NB4 (cell line): ENCODE results near the gene TMCC1.

Experiments used
- TF ChIP-seq, protein P1 (sequence below): IDR thresholded peaks from 2 replicates; pipeline ENCODE4 v1.6.1; 2011; ENCODE audit warnings: low read depth, low read length
- TF ChIP-seq, protein P2 (sequence below): IDR thresholded peaks from one replicate; pipeline ENCODE4 v1.5.1; 2012; ENCODE audit warnings: low read depth, low read length

DNA sequence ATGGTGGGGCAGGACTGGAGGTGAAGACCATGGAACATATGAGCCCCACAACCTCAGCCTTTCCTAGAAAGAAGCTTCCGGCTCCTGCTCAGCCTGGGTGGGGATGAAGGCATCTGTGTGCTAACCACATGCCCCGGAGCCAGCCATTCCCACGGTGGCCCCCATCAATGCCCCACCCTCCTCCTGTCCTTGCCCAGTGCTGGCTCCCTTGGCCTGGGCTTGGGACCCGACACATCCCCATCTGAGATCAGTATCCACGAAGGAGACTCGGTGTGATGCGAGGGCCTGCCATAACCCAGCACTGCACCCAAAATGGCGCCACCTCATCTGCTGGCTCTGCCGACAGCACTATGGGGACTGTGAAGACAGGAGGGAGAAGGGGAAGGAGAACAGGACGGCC is 270.6 kb downstream of the TMCC1 start:
- TF ChIP-seq, protein P1, sequence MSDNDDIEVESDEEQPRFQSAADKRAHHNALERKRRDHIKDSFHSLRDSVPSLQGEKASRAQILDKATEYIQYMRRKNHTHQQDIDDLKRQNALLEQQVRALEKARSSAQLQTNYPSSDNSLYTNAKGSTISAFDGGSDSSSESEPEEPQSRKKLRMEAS: no peak
- TF ChIP-seq, protein P2, sequence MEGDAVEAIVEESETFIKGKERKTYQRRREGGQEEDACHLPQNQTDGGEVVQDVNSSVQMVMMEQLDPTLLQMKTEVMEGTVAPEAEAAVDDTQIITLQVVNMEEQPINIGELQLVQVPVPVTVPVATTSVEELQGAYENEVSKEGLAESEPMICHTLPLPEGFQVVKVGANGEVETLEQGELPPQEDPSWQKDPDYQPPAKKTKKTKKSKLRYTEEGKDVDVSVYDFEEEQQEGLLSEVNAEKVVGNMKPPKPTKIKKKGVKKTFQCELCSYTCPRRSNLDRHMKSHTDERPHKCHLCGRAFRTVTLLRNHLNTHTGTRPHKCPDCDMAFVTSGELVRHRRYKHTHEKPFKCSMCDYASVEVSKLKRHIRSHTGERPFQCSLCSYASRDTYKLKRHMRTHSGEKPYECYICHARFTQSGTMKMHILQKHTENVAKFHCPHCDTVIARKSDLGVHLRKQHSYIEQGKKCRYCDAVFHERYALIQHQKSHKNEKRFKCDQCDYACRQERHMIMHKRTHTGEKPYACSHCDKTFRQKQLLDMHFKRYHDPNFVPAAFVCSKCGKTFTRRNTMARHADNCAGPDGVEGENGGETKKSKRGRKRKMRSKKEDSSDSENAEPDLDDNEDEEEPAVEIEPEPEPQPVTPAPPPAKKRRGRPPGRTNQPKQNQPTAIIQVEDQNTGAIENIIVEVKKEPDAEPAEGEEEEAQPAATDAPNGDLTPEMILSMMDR: no peak
